CD14-positive monocyte (primary cell): ENCODE results near the gene SRP9. TPM values are rescaled to one million over a fixed set of nuclear protein-coding genes. Genes with fewer than 3 reads are reported as not detected.

Experiments used
- DNase-seq, 3 donors: peaks; one replicate each; pipeline ENCODE4 v3.0.0-alpha.2; 2011 to 2022
- H2AFZ ChIP-seq: 2 replicates; pipeline ENCODE4 v1.6.0; 2012; ENCODE audit warnings: mild to moderate bottlenecking, low read depth, low read length, inconsistent platforms; ENCODE audit not compliant: insufficient read depth, poor library complexity, severe bottlenecking
- H3K27ac ChIP-seq, 2 donors: 1 replicate in 1 of 2; 2 replicates in 1 of 2; pipeline ENCODE4 v1.5.1; 2012 to 2013; ENCODE audit warnings: low read length in 2 of 2, control low read depth in 1 of 2, inconsistent platforms in 1 of 2, low read depth in 1 of 2, mild to moderate bottlenecking in 1 of 2
- H3K27me3 ChIP-seq, 2 donors: one replicate each; pipeline versions ENCODE4 v1.6.0 to v1.6.1; 2011 to 2013; ENCODE audit warnings: low read length in 2 of 2; ENCODE audit not compliant: control insufficient read depth in 2 of 2, insufficient read depth in 2 of 2
- H3K36me3 ChIP-seq, 2 donors: replicated peaks in 1 of 2; 1 replicate in 1 of 2; 2 replicates in 1 of 2; pipeline versions ENCODE4 v1.5.1 to v1.6.1; 2012 to 2013; ENCODE audit warnings: low read length in 2 of 2, control low read depth in 1 of 2, inconsistent platforms in 1 of 2, mild to moderate bottlenecking in 1 of 2; ENCODE audit not compliant: insufficient read depth in 2 of 2, control insufficient read depth in 1 of 2
- H3K4me1 ChIP-seq, 2 donors: 1 replicate in 1 of 2; 2 replicates in 1 of 2; pipeline versions ENCODE4 v1.5.1 to v1.6.1; 2012 to 2013; ENCODE audit warnings: low read length in 2 of 2, control low read depth in 1 of 2, inconsistent platforms in 1 of 2, mild to moderate bottlenecking in 1 of 2, moderate library complexity in 1 of 2; ENCODE audit not compliant: insufficient read depth in 2 of 2, control insufficient read depth in 1 of 2
- H3K4me2 ChIP-seq: replicated peaks from 2 replicates; pipeline ENCODE3; 2012; ENCODE audit warnings: low read length, moderate library complexity, mild to moderate bottlenecking; ENCODE audit not compliant: poor library complexity, severe bottlenecking; ENCODE audit errors: extremely low read depth
- H3K4me3 ChIP-seq, 3 experiments: fragments of 200-600 bp in 1 of 3; sonication (generic) in 1 of 3; replicated peaks in 1 of 3; 1 replicate in 2 of 3; 2 replicates in 1 of 3; pipeline ENCODE4 v1.5.1; 2011 to 2013; ENCODE audit warnings: low read length in 3 of 3, mild to moderate bottlenecking in 3 of 3, control low read depth in 2 of 3, low read depth in 2 of 3, inconsistent platforms in 1 of 3, moderate library complexity in 1 of 3
- H3K79me2 ChIP-seq: 2 replicates; pipeline ENCODE4 v1.6.0; 2012; ENCODE audit warnings: mild to moderate bottlenecking, control low read depth, inconsistent platforms, low read length, moderate library complexity; ENCODE audit not compliant: insufficient read depth
- H3K9ac ChIP-seq: 2 replicates; pipeline ENCODE4 v1.6.0; 2017; ENCODE audit warnings: low read length, mild to moderate bottlenecking; ENCODE audit not compliant: insufficient read depth, poor library complexity, severe bottlenecking
- H3K9me3 ChIP-seq, 2 donors: replicated peaks in 1 of 2; 1 replicate in 1 of 2; 2 replicates in 1 of 2; pipeline versions ENCODE4 v1.5.1 to v1.6.1; 2012 to 2013; ENCODE audit warnings: low read length in 2 of 2, control low read depth in 1 of 2; ENCODE audit not compliant: control insufficient read depth in 1 of 2, insufficient read depth in 1 of 2
- H4K20me1 ChIP-seq: 2 replicates; pipeline ENCODE4 v1.6.0; 2012; ENCODE audit warnings: mild to moderate bottlenecking, low read length, control low read depth, moderate library complexity; ENCODE audit not compliant: insufficient read depth
- H3K27ac Mint-ChIP-seq, 7 donors: one replicate each; pipeline ENCODE4 v1.8.0; 2020; ENCODE audit warnings: mild to moderate bottlenecking in 7 of 7, mixed read lengths in 7 of 7, moderate library complexity in 6 of 7, inconsistent platforms in 2 of 7
- H3K27me3 Mint-ChIP-seq, 3 donors: one replicate each; pipeline ENCODE4 v1.8.0; 2021 to 2022; ENCODE audit warnings: low read depth in 3 of 3, mild to moderate bottlenecking in 3 of 3, mixed read lengths in 3 of 3, moderate library complexity in 3 of 3, inconsistent platforms in 1 of 3
- H3K36me3 Mint-ChIP-seq, 2 donors: one replicate each; pipeline ENCODE4 v1.8.0; 2020; ENCODE audit warnings: mixed read lengths in 2 of 2, inconsistent platforms in 1 of 2, mild to moderate bottlenecking in 1 of 2
- H3K4me1 Mint-ChIP-seq: one replicate; pipeline ENCODE4 v1.8.0; 2020; ENCODE audit warnings: mild to moderate bottlenecking, mixed read lengths
- H3K4me3 Mint-ChIP-seq, 2 donors: one replicate each; pipeline ENCODE4 v1.8.0; 2020; ENCODE audit warnings: mild to moderate bottlenecking in 2 of 2, mixed read lengths in 2 of 2, moderate library complexity in 1 of 2
- H3K9me3 Mint-ChIP-seq, 7 donors: one replicate each; pipeline ENCODE4 v1.8.0; 2020 to 2022; ENCODE audit warnings: mixed read lengths in 7 of 7, mild to moderate bottlenecking in 6 of 7, moderate library complexity in 6 of 7, inconsistent platforms in 2 of 7
- WGBS: methylation state at CpG from one replicate; pipeline ENCODE4 v1.1.5; 2013; ENCODE audit warnings: missing lambda C conversion rate; ENCODE audit not compliant: insufficient coverage; 5-methylcytosine and 5-hydroxymethylcytosine counted together
- intact Hi-C, 2 donors: fragments of 100-400 bp; cut with micrococcal nuclease; formaldehyde crosslinking; loops; one replicate each; pipeline versions ENCODE4 v1.15.0 to v1.15.1; 2023
- polyA plus RNA-seq, 3 donors: library from polyadenylated mRNA; depleted of rRNA in 1 of 3; unstranded in 2 of 3; stranded (reverse) in 1 of 3; fragments of 300-500 nt in 2 of 3; fragments of >200 nt in 1 of 3; fragmentation: Illumina TruSeq in 2 of 3; gene quantifications; 1 replicate in 2 of 3; 2 replicates in 1 of 3; pipeline ENCODE4 v1.2.3, GENCODE V29; 2012 to 2021
- TF ChIP-seq, protein P1 (sequence below): fragments of 200-600 bp; IDR thresholded peaks from one replicate; pipeline ENCODE4 v1.8.0; 2022; ENCODE audit warnings: antibody characterized with exemption, mild to moderate bottlenecking

Gene SRP9
- polyA plus RNA-seq, 3 donors, result 89.5 to 329 (median 281) TPM

DNA sequence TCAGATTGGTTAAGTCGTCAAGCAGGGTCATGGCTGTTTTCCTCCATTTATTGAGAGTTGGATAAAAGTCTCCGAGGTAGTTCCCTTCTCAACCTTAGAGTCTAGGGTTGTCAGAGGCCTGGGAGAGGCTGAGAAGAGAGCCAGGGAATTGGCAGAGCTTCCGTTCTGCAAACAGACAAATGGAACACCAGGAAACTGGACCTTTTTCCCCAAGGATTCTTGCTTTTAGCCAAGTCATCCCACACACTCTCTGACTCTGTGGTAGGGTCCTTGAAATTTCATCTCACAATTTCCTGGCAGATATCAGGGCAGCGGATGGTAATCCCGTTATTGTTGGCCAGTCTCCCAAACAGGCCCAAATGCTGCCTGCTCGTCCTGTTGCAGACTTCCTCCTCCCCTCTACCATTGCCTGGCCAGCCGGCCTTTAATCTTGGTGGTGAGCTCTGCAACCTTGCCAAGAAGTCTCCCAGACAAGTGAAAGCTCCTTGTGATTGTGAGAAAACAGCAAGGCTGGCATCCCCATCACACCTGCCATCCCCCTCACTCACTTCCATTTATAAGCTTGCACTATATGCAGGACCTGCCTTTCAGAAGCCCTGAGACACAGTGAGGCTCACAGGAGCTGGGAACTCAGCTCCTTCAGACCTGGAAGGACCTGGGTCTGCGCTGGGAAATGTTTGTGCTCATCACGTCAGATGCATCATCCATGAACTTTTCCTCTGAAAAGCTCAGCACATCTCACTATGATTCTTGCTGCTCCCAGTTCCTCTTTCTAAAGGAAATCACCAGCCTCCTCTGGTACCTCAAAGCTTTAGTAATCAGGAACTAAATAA, 13.7 kb upstream of the SRP9 start:
- H3K9me3 ChIP-seq, result no peaks in the 10 kb centered on the region
- H3K36me3 ChIP-seq, result no peaks in the 10 kb centered on the region
- H3K27ac ChIP-seq, result no peak overlapping the region
- intact Hi-C loops, result no loop called here
- Mint-ChIP-seq H3K27ac (peak overlapping the region in 1 of 7 donors; percentile 14), H3K36me3 (no peaks in the 10 kb centered on the region), H3K4me1 (peaks cover 8% of the 10 kb centered on the region), H3K27me3 (peaks cover 0 to 5% (median 0%) of the 10 kb centered on the region in 3 donors), H3K9me3 (no peaks in the 10 kb centered on the region), H3K4me3 (no peak overlapping the region)
- WGBS, result 50% methylated on average over 8 of the region's 9 CpGs
- no peak overlapping the region for H3K4me3 ChIP-seq
- no peak overlapping the region for H3K9ac ChIP-seq
- H2AFZ ChIP-seq, result no peak overlapping the region
- H3K4me2 ChIP-seq, result no peak overlapping the region
- peaks cover 6 to 8% of the 10 kb centered on the region in 2 donors for H3K4me1 ChIP-seq
- H4K20me1 ChIP-seq, result no peaks in the 10 kb centered on the region
- TF ChIP-seq, protein P1, sequence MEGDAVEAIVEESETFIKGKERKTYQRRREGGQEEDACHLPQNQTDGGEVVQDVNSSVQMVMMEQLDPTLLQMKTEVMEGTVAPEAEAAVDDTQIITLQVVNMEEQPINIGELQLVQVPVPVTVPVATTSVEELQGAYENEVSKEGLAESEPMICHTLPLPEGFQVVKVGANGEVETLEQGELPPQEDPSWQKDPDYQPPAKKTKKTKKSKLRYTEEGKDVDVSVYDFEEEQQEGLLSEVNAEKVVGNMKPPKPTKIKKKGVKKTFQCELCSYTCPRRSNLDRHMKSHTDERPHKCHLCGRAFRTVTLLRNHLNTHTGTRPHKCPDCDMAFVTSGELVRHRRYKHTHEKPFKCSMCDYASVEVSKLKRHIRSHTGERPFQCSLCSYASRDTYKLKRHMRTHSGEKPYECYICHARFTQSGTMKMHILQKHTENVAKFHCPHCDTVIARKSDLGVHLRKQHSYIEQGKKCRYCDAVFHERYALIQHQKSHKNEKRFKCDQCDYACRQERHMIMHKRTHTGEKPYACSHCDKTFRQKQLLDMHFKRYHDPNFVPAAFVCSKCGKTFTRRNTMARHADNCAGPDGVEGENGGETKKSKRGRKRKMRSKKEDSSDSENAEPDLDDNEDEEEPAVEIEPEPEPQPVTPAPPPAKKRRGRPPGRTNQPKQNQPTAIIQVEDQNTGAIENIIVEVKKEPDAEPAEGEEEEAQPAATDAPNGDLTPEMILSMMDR, result no peak
- DNase-seq, result peak in 2 of 3 donors; percentile 17 to 23
- no peaks in the 10 kb centered on the region for H3K79me2 ChIP-seq
- H3K27me3 ChIP-seq, result no peaks in the 10 kb centered on the region

DNA sequence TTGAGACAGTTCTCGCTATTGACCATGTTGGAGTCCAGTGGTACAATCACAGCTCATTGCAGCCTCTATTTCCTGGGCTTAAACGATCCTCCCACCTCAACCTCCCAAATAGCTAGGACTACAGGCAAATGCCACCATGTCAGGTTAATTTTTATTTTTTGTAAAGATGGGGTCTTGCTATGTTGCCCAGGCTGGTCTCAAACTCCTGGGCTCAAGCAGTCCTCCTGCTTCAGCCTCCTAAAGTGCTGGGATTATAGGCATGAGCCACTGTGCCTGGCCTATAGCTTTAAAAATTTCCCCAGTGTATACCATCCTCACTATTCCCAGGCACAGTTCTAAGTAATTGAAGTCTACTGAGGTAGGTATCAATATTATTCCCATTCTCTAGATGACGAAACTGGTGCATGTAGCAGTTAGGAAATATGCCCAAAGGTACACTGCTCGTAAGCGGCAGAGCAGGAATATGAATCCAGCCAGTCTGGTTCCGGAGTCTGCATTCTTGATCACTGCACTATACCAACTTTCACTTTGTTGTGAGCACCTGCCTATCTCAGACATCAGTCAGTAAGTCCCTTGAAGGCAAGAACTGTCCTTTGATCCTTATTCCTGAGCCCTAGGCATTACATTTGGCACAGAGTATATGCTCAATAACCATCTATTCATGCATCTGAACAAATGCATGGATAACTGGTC, 11.5 kb upstream of the SRP9 start:
- Mint-ChIP-seq H3K27ac (no peak overlapping the region), H3K9me3 (no peaks in the 10 kb centered on the region), H3K4me3 (no peak overlapping the region), H3K4me1 (peaks cover 8% of the 10 kb centered on the region), H3K27me3 (no peaks in the 10 kb centered on the region), H3K36me3 (no peaks in the 10 kb centered on the region)
- Histone ChIP-seq H3K27me3 (no peaks in the 10 kb centered on the region), H3K9me3 (no peaks in the 10 kb centered on the region), H3K27ac (no peak overlapping the region), H3K4me3 (no peak overlapping the region), H3K79me2 (no peaks in the 10 kb centered on the region), H4K20me1 (no peaks in the 10 kb centered on the region), H3K9ac (no peak overlapping the region), H3K4me1 (peaks cover 6 to 8% of the 10 kb centered on the region in 2 donors), H3K36me3 (no peaks in the 10 kb centered on the region), H2AFZ (no peak overlapping the region), H3K4me2 (no peak overlapping the region)
- intact Hi-C loops, result no loop called here
- TF ChIP-seq, protein P1, result no peak
- 100% methylated on average over 4 of the region's 6 CpGs for WGBS
- DNase-seq, result no peak
